Testis (tissue), 2 donors: ENCODE data around the gene TREX2.

Experiments used
- POLR2A ChIP-seq: fragments of 450-650 bp; IDR thresholded peaks from one replicate; pipeline ENCODE4 v1.6.1; 2017; ENCODE audit warnings: antibody characterized with exemption, mild to moderate bottlenecking, moderate library complexity
- TF ChIP-seq, protein P1 (sequence below), 3 experiments: fragments of 450-650 bp in 2 of 3; fragments of 200-600 bp in 1 of 3; sonication (generic) in 1 of 3; IDR thresholded peaks; one replicate each; pipeline ENCODE4 v1.5.1; 2016 to 2019; ENCODE audit warnings: antibody characterized with exemption in 3 of 3, mild to moderate bottlenecking in 2 of 3, moderate library complexity in 1 of 3

DNA sequence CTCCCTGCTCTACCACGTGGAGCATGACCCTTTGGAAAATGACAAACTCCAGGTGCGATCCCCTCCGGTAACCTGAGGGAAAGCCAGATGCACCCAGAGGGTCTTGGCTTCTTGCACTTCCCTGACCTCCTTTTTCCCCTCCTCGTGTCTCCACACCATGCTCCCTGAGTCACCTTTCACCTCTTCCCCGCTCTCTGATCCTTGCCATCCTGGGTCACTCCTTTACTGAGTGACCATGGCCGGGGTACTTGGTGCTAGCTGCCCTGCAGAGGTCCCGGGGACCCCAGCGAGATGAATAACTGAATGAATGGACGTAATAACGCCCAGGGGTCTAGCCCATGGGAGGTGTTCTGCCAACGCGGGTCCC, 35.0 kb downstream of the TREX2 start:
- TF ChIP-seq, protein P1, sequence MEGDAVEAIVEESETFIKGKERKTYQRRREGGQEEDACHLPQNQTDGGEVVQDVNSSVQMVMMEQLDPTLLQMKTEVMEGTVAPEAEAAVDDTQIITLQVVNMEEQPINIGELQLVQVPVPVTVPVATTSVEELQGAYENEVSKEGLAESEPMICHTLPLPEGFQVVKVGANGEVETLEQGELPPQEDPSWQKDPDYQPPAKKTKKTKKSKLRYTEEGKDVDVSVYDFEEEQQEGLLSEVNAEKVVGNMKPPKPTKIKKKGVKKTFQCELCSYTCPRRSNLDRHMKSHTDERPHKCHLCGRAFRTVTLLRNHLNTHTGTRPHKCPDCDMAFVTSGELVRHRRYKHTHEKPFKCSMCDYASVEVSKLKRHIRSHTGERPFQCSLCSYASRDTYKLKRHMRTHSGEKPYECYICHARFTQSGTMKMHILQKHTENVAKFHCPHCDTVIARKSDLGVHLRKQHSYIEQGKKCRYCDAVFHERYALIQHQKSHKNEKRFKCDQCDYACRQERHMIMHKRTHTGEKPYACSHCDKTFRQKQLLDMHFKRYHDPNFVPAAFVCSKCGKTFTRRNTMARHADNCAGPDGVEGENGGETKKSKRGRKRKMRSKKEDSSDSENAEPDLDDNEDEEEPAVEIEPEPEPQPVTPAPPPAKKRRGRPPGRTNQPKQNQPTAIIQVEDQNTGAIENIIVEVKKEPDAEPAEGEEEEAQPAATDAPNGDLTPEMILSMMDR (IDR thresholded peaks at IDR 0.05) = no peak
- no peak for TF ChIP-seq POLR2A
